GM15510 (cell line): Measurements from ENCODE around the gene VAMP8.

Experiments
- POLR2A ChIP-seq: IDR thresholded peaks from 3 replicates; pipeline ENCODE4 v1.6.1; 2011; ENCODE audit warnings: borderline replicate concordance; ENCODE audit not compliant: insufficient read length; ENCODE audit errors: extremely low read depth

The VAMP8 gene

DNA sequence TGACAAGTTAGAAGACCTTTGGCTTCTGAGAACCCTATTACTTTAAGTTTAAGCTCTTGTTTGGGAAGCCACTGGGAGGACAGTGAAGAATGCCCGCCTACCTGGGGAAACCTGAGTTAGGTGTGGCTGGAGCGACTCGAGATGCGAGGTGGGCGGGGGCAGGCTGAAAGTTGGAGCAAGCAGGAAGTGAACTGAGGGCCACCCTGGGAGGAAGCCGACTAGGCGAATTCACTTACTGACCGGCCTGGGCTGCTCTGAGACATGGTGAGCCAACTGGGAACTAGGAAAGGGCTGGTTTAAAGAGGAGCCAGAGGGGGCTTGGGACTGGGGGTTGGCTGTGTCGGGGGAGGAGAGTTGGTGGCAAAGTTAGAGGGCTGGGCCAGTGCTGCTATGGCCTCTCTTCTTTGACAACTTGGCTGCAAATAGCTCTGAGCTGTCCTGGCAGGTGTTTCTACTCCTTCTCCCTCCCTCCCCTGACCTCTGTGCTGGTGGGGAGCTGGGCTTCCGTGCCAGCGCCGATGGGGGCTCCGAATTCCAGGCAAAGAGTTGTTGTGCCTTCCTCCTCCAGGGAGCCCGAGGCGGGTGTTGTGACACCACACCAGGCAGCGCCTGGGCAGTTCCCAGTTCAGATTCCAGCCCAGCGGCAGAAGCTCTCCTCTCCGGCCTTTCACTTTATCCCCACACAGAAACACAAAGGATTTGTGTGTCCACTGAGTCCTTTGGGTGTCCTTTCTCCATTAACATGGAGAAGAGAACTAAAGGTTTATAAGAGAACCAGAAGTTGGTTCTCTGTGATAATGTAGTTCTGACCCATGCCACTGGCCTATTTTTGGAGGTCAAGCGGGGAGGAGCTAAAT lies at the start of gene VAMP8:
Gene VAMP8, plus strand, starts transcription at position 201 of the 857 bp plus-strand sequence. Its CDS starts 61 bp downstream, at position 262.
- peak; percentile 56 for TF ChIP-seq POLR2A

DNA sequence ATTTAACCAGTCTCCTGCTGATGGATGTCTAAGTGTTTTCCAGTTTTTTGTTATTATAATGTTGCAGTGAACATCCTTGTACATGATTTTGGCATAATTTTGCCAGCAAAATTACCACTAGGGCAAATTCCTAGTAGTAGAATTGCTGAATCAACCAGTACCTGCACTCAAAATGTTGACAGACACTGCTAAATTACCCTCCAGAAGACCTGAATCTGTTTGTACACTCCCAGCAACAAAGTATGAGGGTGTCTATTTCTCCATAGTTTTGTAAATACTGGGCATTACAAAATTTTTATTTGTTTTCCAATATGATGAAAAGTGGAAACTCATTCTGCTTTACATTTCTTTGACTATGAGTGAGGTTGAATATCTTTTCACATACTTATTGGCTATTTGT lies 49.6 kb upstream of the VAMP8 start:
- no peak for TF ChIP-seq POLR2A

DNA sequence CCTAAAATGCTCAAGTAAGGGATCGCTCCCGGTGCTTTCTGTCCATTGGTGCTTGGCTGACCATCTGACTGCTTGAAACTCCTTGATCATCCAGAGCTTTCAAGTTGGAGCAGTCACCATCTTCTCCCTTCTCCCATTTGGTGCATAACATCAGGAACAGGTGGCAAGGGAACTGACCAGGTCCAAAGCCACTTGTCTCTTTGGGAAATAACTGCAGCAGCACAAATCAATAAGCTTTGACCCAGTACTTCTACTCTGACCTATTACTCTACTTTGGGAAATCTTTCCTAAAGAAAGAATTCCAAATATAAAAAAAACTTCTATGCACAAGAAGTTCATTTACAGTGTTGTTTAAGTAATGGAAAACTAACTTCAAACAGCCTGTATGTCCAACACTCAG lies 49.0 kb upstream of the VAMP8 start:
- no peak for TF ChIP-seq POLR2A

DNA sequence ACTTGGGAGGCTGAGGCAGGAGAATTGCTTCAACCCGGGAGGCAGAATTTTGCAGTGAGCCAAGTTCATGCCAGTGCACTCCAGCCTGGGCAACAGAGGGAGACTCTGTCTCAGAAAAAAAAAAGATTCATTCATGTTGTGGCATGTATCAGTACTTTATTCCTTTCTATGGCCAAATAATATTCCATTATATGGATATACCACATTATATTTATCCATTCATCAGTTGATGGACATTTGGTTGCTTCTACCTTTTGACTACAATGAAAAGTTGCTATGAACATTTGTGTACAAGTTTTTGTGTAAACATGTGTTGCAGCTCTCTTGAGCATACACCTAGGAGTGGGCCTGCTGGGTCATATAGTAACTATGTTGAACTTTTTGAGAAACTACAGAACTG lies 47.6 kb upstream of the VAMP8 start:
- no peak for TF ChIP-seq POLR2A

DNA sequence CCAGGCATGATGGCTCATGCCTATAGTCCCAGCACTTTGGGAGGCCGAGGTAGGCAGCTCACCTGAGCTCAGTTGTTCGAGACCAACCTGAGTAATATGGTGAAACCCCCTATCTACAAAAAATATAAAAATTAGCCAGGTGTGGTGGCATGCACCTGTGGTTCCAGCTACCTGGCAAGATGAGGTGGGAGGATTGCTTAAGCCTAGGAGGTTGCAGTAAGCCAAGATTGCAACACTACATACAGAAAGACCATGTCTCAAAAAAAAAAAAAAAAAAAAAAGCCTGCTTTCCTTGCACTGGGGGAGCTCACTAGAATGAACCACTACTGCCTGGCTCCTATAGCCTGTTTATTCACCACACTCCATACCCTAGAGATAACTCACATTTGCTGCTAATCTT lies 45.8 kb upstream of the VAMP8 start:
- TF ChIP-seq POLR2A: no peak

DNA sequence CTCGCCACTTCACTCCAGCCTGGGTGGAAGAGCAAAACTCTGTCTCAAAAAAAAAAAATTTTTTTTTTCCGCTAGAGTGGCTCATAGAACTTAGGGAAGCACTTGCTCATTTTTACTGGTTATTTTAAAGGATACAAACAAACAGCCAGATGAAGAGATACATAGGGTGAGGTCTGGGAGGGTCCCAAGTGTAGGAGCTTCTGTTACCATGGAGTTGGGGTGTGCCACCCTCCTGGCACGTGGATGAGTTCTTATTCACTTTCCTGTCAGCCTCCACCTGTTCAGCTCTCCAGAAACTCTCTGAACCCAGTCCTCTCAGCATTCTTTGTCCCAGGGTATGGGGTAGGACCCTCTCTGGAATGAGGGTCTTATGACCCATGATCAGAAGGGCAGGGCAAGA lies 43.3 kb upstream of the VAMP8 start:
- TF ChIP-seq POLR2A: no peak

DNA sequence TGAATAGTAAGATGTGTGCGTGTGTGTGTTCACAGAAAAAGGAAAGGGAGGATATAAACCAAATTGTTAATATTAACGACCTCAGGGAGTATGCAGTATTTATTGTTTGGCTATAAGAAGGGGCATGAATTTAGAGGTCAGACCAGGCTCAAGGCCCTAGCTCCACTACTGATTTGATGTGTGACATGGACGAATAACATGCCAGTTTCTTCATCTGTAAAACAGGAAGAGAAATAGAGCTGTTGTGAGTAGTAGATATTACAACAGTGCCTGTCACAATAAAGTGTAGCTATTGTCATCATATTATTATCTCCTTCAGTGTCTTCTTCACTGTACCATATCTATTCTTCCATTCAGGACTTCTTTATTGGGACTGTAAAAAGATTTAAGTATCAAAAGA lies 42.5 kb upstream of the VAMP8 start:
- TF ChIP-seq POLR2A: no peak

DNA sequence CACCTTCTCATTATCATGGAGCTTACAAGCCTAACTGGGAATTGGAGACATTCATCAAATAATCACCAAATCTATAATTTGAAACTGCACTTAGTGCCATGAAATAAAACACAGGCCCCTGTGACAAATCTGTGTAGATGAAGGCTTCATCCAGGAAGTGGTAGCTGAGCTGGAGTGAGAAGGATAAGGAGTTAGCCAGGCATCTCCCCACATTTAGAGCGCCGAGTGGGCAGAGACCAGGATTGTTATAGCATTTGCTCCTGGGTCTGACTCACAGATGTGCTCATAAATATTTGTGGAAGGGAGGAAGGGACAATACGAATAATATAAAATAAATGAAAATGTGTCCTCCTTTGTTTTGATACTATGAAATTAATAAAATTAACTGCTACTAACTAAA lies 40.9 kb upstream of the VAMP8 start:
- no peak for TF ChIP-seq POLR2A

DNA sequence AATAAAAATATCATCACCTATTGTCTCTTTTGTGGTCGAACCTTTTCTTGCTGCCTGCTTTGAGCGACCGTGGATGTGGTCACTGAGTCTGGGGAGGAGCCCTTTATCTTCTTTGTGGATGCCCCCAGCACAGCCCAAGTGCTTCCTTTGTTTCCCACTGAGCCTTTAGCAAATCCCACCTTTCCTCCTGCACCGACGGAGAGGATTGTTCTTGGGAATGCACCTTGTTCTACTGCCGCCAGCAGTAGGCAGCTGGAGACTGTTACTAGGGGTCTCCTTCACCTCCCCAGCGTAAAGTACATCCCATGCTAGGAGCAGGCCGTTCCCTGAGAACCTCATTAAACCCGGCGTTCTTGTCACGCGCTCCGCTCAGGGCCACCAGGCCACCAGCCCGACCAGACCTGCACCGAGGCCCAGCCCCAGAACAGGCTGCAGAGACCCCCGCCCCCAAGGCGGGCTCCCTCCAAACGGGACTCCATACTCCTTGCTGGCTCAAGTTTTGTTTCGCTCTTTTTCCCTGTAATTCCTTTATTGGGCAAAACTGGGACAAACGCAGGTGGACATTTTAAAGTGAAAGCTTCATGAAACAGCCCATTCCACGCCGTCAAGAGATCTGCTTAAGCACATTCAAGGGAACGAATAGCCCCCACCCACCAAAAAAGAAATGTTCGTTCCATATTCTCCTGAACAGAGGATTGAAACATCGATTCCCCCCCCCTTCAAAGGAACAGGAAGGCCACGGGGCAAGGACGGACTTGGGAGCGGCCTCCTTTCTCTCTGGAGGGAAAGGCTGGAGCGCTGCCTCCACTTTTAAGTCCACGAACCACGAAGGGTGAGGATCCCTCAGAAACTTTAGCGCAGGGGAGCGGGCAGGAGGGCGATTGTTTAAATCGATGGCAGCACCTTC lies 39.5 kb upstream of the VAMP8 start:
- TF ChIP-seq POLR2A: peak; percentile 41

DNA sequence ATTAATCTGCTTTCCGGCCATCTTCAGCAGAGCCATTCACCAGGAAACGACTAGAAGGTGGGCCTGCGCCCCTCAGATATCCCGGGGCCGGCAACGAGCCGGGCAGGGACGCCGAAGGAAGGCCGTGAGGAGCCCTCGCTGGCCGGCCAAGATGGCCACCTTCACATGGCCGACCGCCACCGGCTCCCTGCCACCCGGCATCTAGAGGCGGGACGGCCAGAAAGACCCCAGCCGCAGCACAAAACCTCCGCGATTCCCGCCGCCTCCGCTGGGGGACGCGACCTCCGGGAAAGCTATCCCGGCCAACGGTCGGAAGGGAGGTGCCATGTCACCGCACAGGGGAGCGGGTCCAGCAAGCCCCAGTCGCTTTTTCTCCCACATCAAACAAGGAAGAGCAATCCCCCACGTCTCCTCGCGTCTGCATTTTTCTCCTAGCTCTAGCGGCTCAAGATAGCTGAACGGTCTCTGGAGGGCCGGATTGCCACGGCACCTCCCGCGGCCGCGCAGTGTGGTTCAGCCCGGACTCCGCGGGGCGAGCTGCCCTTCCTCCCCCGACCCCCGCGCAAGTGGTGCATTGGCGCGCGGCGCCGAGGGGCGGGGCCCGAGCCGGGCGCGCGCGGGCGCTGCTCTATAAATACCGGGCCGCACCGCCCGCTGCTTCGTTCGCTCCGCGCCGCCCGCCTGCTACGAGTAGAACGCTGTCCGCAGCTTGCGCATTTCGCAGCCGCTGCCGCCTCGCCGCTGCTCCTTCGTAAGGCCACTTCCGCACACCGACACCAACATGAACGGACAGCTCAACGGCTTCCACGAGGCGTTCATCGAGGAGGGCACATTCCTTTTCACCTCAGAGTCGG lies 38.7 kb upstream of the VAMP8 start, which contains the start of gene MAT2A:
Gene MAT2A, plus strand, starts transcription at position 662 of the 854 bp plus-strand sequence. Its CDS starts 120 bp downstream, at position 782.
- peak; percentile 100 for TF ChIP-seq POLR2A

DNA sequence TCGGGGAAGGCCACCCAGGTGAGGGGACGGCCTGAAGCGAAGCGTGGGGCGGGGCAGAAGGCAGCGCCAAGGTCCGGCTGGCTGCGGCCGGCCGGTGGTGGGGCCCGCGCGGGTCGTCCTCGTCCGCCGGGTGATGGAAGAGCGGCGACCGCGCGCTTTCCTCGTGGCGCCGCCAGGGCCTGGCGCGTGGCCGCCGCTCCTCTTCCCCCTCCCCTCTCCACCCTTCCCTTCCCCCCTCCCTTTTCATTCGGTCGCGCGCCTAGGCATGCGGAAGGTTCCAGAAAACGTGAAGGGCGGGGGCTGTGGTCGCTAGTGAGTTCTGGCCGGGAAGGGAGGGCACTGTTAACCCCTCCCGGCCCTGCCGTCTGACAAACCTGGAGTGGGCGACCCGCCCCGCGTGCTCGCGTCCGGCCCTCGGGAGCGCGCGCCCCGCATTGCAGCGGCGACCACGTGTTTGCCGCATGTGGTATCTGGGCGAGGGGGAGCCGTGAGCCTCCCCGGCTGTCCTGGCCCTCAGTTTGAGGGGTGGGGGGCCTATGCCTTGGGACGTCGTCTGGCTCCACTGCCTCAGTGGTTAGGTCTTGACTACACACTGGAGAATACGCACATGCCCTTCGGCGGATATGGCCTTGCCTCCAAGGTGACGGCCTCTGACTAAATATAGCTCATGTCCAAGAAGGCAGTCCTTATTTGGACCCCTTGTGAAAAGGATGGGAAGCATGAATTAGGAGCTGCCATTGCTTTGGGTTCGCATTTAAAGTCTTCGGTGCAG lies 37.8 kb upstream of the VAMP8 start:
- TF ChIP-seq POLR2A: no peak

DNA sequence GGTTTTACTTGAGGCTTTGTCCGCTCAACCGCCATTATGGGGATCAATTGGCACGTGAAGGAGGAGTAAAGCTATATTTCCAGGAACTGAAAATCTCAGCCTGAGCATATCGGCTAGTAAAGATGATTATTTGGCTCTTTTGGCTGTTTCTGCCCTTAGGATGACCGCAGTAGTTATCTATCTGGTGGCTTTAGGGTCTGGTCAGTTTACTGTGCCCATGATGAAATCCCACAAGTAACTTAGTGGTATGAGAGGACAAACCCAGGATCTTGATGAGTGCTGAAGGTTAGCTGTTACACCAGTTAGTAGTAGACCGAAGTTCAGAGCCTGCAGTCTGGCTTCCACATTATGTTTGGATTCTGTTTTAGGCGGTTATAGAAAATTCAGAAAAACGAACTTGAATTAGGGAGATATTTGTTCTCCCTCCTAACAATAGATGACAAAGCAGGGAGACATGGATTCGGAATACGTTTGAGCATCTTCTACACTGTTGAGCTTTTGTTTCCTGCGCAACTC lies 37.2 kb upstream of the VAMP8 start:
- no peak for TF ChIP-seq POLR2A

DNA sequence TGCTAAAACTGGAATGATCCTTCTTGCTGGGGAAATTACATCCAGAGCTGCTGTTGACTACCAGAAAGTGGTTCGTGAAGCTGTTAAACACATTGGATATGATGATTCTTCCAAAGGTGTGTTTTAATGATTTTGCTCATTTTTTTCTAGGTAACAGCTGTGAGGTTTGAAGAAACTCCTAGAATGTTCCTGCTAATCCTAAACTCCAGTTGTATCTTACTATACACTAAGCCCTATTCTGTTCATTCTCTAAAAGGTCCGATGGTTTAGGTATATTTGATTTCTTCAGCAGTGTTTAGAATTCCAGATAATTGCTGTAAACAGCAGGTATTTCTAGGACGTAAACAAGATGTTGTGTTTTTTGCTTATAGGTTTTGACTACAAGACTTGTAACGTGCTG lies 36.1 kb upstream of the VAMP8 start:
- no peak for TF ChIP-seq POLR2A
